Stimulated activated CD8-positive, alpha-beta memory T cell treated with anti-CD3 and anti-CD28 coated beads, Interleukin-7, amount 100 ng/mL, for 4 hours (primary cell): ENCODE measurements around the gene SNAP47.

Experiments
- DNase-seq, 2 donors: peaks; one replicate each; pipeline ENCODE4 v3.0.0-alpha.2; 2020; ENCODE audit warnings: low read depth in 2 of 2

The SNAP47 gene

DNA sequence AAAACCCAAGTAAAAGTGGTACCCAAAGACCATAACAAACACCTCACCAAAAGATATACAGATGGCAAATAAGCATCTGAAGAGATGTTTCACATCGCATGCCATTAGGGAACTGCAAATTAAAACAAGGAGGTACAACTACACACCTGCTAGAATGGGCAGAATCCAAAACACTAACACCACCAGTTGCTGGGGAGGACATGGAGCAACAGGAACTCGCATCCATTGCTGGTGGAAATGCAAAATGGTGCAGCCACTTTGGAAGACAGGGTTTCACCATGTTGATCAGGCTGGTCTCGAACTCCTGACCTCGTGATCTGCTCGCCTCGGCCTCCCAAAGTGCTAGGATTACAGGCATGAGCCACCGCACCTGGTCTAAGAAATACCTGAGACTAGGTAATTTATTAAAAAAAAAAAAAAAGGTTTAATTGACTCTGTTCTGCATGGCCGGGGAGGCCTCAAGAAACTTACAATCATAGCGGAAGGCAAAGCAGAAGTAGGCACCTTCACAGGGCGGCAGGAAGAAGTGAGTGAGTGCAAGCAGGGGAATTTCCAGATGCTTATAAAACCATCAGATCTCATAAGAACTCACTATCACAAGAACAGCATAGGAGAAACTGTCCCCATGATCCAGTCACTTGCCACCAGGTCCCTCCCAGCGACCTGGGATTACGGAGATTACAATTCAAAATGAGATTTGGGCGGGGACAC, 50.0 kb downstream of the SNAP47 start:
- no peak for DNase-seq

DNA sequence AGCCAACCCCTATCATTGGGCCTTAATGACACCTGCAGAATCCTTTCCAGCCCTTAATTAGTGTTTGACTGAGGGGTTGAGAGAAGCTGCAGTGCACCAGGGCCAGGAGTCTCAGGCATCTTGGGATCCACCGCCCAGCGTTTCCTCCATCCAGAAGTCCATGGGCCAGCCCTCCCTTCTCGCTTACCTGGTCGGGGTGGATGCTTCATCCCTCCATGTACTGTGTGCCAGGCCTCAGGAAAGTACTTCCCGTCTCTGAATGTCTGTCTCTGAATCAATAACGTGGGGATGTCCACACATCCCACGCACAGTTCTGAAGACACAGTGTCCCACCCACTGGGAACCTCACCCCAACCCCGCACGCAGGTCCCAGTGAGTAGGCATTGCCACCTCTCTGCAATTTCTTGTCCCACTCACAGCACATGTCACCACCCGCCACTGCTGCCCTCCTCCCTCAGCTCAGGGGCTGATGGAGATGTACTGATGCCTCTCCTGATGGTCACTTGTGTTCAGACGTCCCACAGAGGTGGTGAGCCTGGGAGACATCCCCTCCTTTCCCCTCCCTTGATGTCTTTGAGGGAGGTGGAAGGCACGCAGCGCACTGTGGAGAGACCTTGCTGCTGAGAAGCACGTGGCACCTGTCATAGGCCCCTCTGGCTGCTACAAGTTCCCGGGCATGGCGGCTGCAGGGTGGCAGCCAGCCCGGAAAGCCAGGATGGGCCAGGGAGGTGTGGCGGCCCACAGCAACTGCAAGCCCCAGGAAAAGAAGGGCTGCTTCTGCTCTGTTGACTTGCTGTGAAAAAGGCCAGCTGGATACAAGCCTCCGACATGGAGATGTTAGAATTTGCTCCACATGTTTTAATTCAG, 50.8 kb downstream of the SNAP47 start:
- no peak for DNase-seq

DNA sequence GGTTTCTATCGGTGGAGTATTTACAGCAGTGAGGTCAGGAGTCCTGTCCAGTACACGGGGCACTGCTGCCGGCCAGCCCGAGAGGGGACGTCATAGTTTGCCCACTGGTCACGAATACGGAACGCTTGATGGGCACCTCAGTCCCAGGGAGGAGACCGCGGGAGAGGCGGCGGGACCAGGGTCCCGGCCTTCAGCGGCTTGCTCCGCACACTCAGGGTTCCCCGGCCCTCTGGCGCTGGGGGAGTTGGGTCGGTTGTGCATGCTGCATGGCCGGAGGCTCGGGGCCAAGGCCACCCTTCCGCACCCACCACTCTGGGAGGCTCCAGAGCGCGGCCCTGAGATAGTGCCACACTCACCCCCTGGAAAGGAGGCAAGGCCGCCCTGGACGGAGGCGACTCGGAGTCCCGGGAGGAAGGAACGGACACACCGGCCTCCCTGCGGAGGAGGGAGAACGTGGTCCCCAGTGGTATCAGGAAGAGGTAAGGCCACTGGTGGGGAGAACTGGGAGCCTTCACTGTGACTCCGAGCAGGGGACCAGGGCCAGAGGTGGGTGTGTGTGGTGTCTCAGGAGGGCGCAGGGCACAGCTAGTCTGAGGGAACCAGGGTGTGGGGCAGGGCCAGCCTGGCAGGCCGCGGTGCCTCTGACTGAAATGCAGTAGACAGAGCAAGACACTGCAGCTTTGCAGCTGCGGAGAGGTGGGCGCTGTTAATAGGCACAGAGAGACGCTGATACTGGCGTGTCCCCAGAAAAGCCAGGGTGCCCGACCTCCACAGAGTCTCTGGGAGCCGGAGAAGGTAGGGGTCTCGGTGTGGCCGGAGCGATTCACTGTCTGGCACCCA, 51.7 kb downstream of the SNAP47 start:
- no peak for DNase-seq

DNA sequence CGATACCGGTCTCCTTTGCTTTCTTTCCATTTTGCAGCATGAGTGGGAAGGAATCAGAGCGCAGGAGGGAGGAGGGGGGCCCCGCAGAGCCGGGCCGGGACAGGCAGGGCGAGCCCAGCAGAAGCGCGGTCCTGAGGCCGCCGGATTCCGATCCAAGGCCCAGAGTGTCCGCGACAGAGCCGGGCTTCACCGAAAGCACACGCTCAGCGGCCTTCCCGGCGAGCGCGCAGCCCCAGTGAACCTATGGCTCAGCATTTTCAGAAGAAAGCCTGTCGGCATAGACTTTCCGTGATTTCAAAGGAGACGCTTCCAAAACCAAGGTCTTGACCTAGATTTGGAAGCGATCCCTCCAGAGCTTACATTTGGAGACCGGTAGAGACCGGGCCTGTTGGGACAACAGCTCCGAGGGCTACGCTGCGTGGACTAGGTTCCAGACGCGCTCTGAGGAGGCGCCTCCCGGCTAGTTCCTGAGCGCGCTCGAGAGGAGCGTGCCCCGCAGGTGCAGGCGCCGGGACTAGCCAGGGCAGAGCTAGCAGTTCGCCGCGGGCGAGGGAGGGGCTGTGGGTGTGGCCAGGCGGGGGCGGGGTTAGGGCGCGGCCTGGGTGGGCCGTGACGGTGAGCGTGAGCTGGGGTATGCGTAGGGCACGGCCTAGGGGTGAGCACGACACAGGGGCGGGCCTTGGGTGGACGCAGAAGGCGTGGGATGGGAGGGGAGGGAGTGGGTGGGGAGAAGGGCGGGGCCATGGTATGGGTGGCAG, 52.5 kb downstream of the SNAP47 start:
- DNase-seq: peak; percentile 89

DNA sequence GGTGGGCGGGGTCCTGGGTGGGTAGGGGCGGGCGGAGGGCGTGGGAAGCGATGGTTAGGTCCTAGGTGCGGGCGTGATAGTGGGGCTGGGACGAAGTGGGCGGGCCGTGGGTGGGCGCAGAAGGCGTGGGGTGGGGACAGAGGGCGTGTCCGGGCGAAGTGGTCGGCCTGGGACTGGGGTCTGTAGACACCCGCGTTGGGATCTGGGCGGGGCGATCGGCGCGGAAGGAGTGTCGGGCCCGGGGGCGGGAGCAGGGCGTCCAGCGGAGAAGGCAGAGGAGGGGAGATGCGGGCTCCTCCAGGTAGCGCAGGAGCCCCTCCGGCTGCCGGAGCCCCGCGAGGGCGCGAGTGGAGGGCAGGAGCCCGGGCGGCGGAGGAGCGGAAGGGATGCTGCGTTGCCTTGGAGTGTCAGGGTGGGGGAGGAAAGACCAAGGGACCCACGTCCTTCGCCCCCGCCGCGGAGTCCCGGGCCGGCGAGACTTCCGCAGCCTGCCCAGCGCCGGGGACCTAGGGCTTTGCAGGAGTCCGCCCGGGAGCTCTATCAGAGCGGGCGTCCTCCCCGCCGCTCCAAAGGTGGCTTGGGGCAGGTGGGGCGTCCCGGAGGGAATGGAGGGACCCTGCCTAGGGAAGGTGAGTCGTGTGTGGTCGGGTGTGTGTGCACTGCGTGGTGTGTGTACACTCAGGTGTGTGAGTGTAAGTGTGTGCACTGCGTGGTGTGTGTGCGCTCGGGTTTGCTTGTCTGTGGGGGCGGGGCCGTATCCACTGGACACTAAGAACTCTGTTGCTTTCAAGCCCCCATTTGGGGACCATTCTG, 53.2 kb downstream of the SNAP47 start:
- DNase-seq: no peak

DNA sequence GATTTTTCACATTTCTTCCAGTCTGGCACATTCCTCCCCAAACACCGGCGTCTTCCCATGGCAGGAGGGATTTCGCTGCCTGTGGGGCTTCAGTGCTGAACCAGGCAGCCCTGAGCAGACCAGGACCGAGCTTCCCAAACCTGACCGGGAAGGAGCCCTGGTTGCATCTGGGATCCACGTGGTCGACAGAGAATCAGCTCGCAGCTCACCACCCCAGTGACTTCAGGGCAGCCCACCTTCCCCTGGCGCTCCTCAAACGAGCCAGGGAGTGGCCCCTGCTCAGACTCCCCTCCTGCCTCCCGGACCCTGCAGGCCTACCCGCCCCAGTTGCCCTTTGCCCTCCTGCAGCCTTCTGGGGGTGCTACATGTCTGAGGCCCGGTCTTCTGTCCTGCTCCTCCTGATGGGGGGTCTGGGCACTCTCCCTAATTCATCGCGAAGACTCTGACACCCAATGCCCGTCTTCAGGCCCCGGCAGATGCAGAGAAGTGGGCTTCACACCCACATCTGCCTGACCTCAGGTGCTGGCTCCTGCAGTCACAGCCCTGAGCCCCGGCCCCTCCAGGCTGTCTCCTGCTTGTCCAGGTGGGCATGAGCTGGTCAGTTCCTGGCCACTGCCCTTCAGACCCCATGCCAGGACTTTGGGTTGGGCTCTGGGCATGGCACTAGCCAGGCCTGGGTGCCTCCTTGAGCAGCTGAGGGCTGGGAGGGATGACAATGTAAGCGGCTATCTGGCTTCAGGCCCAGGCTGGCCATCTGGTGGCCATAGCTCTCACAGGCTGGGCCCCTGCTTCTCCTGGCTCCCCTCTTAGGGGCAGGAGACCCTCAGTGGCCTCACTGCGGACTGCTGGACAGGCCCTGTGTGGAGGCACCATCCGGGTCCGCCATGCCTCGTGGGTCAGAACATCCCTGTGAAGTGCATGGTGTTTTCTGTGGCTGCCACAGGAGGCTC, 54.1 kb downstream of the SNAP47 start:
- no peak for DNase-seq

DNA sequence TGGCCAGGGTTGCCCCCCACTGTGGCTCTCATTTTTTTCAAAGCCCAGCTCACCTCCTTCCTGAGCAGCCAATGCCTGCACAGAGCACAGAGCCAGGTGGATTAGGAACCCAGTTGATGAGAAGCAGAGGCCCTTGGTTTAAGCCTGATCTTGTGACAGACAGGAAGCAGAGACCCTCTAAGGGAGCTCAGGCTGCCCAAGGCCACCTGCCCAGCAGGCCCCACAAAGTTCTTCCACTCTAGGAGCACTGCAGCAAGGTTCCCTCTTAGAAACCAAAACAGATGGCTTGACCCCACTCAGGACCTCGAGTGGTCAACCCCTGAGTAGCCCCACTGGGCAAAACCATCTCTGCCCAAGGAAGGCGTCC, 54.8 kb downstream of the SNAP47 start:
- no peak for DNase-seq

DNA sequence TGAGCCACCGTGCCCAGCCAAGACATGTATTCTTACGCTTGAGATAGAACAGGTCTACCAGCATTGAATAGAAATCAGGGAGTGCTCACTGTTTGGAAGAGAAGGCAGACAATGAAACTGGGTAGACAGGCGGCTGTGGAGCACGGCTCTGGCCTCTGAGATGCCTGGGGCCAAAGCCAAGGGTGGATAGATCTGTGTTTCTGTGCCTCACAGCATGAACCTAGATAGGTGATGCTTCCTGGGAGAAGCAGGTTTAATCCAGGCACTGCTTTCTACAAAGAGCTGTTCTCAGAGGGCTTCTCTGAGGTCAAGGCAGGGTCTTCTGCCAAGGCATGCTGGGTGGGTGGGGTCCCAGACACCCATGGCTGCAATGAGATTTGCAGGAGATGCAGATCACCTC, 55.6 kb downstream of the SNAP47 start:
- DNase-seq: no peak

DNA sequence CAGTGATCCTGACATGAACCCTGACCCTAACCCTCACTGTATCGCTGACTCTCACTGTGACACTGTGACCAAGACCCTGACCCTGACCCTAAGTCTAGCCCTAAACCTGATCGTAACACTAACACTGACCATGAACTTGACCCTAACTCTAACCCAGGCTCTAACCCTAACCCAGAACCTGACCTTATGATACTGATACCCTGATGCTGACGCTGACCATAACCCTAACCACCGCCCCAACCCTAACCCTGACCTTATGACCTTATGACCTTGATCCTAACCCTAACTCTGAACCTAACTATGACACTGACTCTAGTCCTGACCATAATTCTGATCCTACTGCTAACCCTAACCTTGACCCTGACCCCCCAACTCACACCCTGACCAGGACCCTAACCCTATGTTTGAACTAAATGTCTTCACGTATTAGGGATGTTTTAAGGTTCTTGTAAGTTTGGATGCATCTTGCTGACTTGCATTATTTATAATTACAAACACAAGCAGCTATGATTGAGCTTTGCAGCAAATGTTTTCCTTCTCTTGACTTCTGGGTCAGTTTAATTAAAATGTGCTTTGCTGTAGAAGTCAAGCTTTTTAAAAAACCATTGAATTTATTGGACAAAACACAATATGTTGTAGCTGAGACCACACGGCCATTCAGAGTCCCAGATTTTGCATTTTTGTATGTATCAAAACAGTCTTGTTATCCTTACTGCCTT, 56.3 kb downstream of the SNAP47 start:
- no peak for DNase-seq

DNA sequence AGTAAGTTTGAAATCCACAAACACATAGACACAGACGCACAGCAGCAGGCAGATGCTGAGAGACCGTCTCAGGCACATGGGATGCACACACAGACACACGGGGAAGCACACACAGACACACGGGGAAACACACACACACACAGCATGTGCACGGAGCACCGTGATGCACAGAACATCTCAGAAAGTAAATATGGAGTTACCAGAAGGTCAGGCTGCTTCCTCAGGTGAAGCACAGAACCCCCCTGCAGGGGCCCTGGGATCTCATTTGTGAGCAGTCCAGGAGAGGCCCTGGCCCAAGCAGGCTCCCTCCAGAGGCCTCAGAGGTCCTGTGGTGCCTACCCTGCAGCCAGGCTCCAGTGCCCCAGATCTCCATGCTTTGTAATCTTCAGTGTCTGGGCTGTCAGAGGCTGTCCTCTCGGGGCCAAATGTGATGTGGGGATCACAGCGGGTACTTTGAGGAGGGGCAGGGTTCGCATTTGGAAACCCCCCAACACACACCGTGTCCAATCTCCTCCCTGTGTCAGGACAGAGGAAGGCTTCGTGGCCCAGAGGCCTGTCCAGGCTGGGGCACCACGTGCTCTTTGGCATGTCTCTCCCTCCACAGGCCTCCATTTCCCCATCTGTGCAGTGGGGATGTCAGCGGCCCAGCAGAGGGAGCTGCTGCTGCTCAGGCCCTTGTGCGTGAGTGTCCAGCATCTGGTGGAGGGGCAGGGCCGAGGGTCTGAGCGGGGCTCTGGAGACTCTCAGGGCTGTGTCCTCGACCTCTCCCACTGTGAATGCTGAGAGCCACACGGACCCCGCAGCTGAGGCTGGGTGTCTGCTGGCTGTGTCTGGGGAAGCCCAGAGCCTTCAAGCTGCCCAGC, 57.2 kb downstream of the SNAP47 start:
- DNase-seq: no peak

DNA sequence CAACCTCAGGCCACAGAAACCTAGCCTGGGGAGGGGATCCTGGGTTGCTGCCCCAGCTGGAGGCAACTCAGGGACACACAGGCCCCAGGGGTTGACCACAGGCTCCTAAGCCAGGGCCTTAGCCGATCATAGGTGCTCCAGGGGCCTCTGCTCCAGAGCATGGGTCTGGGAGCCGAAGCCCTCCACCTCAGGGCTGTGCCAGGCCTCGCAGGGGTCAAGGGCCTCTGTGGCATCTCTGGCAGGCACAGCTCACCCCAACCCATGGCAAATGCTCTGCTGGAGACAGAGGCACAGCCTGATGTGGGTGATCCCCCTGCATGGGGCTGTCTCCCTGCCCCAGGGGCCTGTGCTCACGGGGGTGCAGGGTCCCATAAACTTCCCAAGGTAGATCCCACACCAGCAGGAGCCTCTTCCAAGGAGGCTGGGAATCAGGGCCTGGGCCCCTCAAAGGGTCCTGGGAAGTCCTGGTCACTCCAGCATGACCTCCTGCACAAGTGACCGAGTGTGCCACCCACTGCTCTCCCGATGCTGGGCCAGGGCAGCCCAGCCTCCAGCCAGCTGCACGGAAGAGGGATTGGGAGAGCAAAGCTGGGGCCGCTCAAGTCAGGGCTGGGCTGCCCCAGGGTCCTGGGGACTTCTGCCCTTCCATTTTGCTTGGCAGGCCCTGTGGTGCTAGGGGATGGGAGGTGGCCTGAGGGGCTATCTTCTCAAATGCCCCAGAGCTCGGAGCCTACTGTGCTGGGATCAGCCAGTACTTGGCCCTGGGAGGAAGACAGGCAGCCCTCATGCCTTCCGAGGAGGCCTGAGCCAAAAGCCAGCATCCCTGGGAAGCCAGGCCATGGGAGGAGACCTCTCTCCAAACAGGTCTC, 58.1 kb downstream of the SNAP47 start:
- DNase-seq: no peak

DNA sequence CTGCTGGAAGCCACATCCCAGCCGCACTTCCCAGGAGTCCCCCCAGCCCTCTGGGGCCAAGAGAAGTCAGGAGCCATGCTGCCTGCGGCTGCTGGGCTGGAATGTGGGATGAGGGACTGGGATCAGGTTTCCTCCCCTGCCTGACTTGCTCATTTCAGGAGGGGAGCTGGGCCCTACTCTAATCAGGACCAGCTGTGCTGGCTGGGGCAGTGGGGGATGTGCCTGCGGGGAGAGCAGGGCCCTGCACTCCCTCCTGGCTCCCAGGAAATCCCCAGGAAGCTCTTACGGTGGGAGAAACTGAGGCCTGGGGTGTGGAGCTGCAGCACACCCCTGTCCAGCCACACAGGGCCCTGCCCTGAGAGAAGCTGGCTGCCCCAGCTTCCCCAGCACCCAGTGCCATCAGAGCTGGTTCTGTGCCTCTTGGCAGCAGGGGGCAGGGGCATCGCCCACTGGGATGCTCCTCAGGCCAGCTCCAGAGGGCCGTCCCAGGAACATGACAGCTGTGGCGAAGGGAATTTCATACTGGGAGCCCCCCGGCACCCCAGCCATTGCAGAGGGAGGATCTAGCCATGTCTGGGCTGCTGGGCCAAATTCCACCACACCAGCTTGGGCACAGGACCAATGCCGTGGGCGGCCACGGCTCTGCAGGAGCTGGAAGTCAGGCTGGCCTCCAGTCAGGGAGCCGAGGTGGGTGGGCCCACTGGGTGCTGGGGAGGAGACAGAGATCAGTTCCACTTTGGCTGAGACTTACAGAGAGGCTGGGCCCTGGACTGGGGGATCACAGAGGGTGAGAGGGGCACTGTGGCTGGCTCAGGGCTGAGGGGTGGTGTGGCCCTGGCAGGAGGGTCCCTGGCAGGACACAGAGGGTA, 58.9 kb downstream of the SNAP47 start:
- DNase-seq: no peak

DNA sequence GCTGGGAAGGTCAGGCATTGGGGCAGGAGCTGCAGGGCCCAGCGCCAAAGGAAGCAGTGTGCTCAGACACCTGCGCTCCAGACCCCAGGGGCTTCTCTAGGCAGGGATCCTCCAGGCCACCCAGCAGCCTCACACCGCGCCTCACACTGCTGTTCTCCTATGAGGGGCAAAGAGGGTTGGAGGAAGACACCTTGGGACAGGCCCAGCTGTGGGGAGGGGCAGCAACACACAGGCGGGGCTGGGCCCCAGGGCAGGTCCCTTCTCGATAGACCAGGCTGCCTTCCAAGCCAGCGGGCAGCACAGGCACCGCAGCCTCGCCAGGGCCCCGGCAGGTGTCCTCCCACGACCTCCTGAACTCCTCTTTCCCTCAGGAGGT, 59.6 kb downstream of the SNAP47 start:
- no peak for DNase-seq

DNA sequence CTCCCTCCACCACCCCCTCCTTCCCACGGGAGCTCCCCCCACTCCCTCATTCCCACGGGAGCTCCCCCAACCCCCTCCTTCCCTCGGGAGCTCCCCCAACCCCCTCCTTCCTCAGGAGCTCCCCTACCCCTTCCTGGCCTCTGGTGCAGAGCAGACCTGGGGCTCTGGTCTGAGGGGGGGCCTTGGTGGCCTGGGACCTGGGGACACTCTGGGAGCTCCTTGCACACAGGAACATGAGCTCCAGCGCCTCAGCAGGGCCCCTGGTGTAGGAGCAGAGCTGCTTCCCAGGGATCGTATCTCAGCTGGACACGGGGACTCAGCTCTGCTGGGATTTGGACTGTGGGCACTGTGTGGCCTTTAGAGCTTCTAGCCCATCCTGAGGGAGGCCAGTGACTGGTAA, 60.5 kb downstream of the SNAP47 start:
- DNase-seq: no peak

DNA sequence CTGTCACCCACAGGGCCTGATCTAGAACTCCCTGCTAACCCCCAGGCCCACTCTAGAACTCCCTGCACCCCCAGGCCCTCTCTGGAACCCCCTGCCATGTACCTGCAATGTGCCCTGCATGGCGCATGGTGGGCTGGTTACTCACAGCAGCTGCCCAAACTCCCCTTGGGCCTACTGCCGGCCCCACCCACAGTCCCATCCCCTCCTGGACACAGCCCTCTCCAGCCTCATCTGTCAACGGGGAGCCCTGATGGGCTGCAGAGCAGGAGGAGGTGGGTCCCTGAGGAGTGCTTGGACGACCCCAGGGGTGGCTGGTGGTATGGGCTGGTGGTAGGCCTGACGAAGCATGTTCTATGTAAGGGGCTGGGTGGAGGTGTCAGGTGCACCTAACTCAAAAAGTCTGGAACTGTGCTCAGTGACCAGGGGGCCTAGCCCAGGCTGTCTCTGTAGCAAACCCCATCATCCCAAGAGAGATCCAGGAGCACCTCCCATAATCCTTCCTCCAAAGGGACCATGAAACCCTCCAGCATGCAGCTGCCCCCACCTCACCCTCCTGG, 61.2 kb downstream of the SNAP47 start:
- DNase-seq: no peak

DNA sequence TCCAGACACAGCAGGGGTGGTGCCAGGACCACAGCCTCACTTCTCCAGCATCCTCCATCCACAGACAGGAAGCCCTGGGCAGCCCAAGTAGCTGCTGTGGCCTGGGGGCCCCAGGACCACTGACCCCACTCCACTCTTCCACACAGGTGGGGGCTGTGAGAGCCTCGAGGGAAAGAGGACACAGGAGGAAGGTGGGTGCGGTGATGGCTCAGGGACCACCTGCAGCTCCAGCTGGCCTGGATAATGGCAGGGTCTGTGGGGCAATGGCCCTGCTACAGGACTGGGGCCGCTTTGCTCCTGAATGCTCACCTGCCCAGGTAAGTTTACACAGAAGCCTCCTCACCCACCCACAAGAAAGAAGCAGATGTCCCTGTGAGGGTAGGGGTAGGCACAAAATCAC, 61.9 kb downstream of the SNAP47 start:
- DNase-seq: no peak
